ENCODE results near the gene FOCAD.

Gene FOCAD

GRCh38 chr9:21039302-21039701, 355.2 kb downstream of the FOCAD start:
- CTCF ChIA-PET = interaction anchor here (0.7 kb wide), 2 partner anchors 42 to 72 kb away, joined by 3 read pairs; no protein-coding TSS in a partner anchor
- Histone ChIP-seq H3K9me3 (ENCODE audit: control insufficient read depth, insufficient read depth, low read depth, low read length) (no peaks in the 10 kb centered on the region), H3K36me3 (ENCODE audit: control insufficient read depth in 2 of 2, insufficient read depth in 1 of 2, low read length in 2 of 2) (no peaks in the 10 kb centered on the region), H3K4me3 (ENCODE audit: low read depth, low read length) (no peak overlapping the region), H3K27ac (ENCODE audit: extremely low read depth, low read depth, low read length) (no peak overlapping the region), H3K4me1 (ENCODE audit: control insufficient read depth, insufficient read depth, low read length) (no peaks in the 10 kb centered on the region)
- POLR2A ChIA-PET = no interaction called here
- TF ChIP-seq ZNF221 (tag by site-specific recombination; IDR thresholded peaks at IDR 0.05; ENCODE audit: borderline replicate concordance) = no peak
- TF ChIP-seq ZNF266 (tag by site-specific recombination; IDR thresholded peaks at IDR 0.05; ENCODE audit: low read depth) = no peak
- no peak for TF ChIP-seq ZNF114 (tag by site-specific recombination; IDR thresholded peaks at IDR 0.05)
- TF ChIP-seq SETDB1 (IDR thresholded peaks at IDR 0.05; ENCODE audit: insufficient read length, low read length) = no peak
- TF ChIP-seq SCRT1 (tag by site-specific recombination; IDR thresholded peaks at IDR 0.05; ENCODE audit: borderline replicate concordance) = no peak
- no peak for TF ChIP-seq ZNF394 (tag by site-specific recombination; IDR thresholded peaks at IDR 0.05; ENCODE audit: borderline replicate concordance)

- Histone ChIP-seq H3K27ac (ENCODE audit: extremely low read depth, low read depth, low read length) (no peak overlapping the region), H3K4me3 (ENCODE audit: low read depth, low read length) (no peak overlapping the region), H3K4me1 (ENCODE audit: control insufficient read depth, insufficient read depth, low read length) (no peaks in the 10 kb centered on the region), H3K9me3 (ENCODE audit: control insufficient read depth, insufficient read depth, low read depth, low read length) (no peaks in the 10 kb centered on the region), H3K36me3 (ENCODE audit: control insufficient read depth in 2 of 2, insufficient read depth in 1 of 2, low read length in 2 of 2) (no peaks in the 10 kb centered on the region)
- CTCF ChIA-PET = interaction anchor here (0.6 kb wide), 1 partner anchor 1096 kb away, joined by 3 read pairs; no protein-coding TSS in a partner anchor
- POLR2A ChIA-PET = no interaction called here
- TF ChIP-seq ZNF138 (tag by site-specific recombination; IDR thresholded peaks at IDR 0.05; ENCODE audit: borderline replicate concordance) (no peak), KLF7 (tag by site-specific recombination; IDR thresholded peaks at IDR 0.05; ENCODE audit: borderline replicate concordance) (no peak), OVOL3 (tag by site-specific recombination; IDR thresholded peaks at IDR 0.05) (no peak), ZSCAN5A (tag by site-specific recombination; IDR thresholded peaks at IDR 0.05) (no peak), ZNF133 (tag by site-specific recombination; IDR thresholded peaks at IDR 0.05) (no peak), ZNF324 (tag by site-specific recombination; IDR thresholded peaks at IDR 0.05) (no peak), ZNF776 (tag by site-specific recombination; IDR thresholded peaks at IDR 0.05; ENCODE audit: borderline replicate concordance) (no peak), ZNF791 (tag by site-specific recombination; IDR thresholded peaks at IDR 0.05) (no peak), ZNF514 (tag by site-specific recombination; IDR thresholded peaks at IDR 0.05) (no peak), ZNF449 (tag by site-specific recombination; IDR thresholded peaks at IDR 0.05) (no peak)
These were observed 358.4 kb downstream of the FOCAD start for GRCh38 chr9:21042466-21042865.

- H3K9me3 ChIP-seq (ENCODE audit: control insufficient read depth, insufficient read depth, low read depth, low read length) = no peaks in the 10 kb centered on the region
- POLR2A ChIA-PET = no interaction called here
- TF ChIP-seq ZNF449 (tag by site-specific recombination; IDR thresholded peaks at IDR 0.05) (no peak), ZNF792 (tag by site-specific recombination; IDR thresholded peaks at IDR 0.05) (no peak), SP2 (tag by site-specific recombination; IDR thresholded peaks at IDR 0.05) (no peak), ZNF19 (tag by site-specific recombination; IDR thresholded peaks at IDR 0.05; ENCODE audit: low read depth) (no peak), ZNF248 (tag by site-specific recombination; IDR thresholded peaks at IDR 0.05) (no peak), MEIS1 (CRISPR knock-in tag; IDR thresholded peaks at IDR 0.05; ENCODE audit: borderline replicate concordance) (no peak), OVOL3 (tag by site-specific recombination; IDR thresholded peaks at IDR 0.05) (no peak), ZFHX2 (tag by site-specific recombination; conservative IDR thresholded peaks at IDR 0.05) (no peak), PBX3 (CRISPR knock-in tag; IDR thresholded peaks at IDR 0.05) (no peak), ZNF280D (tag by site-specific recombination; IDR thresholded peaks at IDR 0.05) (no peak)
These were observed 359.8 kb downstream of the FOCAD start for GRCh38 chr9:21043841-21044240.

More at GRCh38 chr9:21043841-21044240, 359.8 kb downstream of the FOCAD start:
- Histone ChIP-seq H3K27ac (ENCODE audit: extremely low read depth, low read depth, low read length) (no peak overlapping the region), H3K4me1 (ENCODE audit: control insufficient read depth, insufficient read depth, low read length) (no peaks in the 10 kb centered on the region), H3K4me3 (ENCODE audit: low read depth, low read length) (no peak overlapping the region), H3K36me3 (ENCODE audit: control insufficient read depth in 2 of 2, insufficient read depth in 1 of 2, low read length in 2 of 2) (no peaks in the 10 kb centered on the region)
- CTCF ChIA-PET = no interaction called here

Data from HEK293 (cell line).